SK-MEL-5 (cell line): ENCODE data around the gene ARID5B. TPM values are rescaled to one million over a fixed set of nuclear protein-coding genes. Genes with fewer than 3 reads are reported as not detected.

Experiments
- DNase-seq: peaks from one replicate; pipeline ENCODE4 v3.0.0-alpha.2; 2016; ENCODE audit warnings: low read depth, low spot score
- in situ Hi-C: cut with HindIII; loops from 2 replicates; pipeline ENCODE4 v1.10.0; 2016; ENCODE audit warnings: low sequenced_read_pairs, high pct_unique_total_duplicates, low pct_unique_long_range_greater_than_20kb
- total RNA-seq: library from RNA; depleted of rRNA; stranded (reverse); fragments of >200 nt; shearing (Covaris generic); gene quantifications from 2 replicates; pipeline ENCODE4 v1.2.3, GENCODE V29; 2014

ARID5B gene
- total RNA-seq, 1 experiment from 2014 or later = 17.5 TPM

DNA sequence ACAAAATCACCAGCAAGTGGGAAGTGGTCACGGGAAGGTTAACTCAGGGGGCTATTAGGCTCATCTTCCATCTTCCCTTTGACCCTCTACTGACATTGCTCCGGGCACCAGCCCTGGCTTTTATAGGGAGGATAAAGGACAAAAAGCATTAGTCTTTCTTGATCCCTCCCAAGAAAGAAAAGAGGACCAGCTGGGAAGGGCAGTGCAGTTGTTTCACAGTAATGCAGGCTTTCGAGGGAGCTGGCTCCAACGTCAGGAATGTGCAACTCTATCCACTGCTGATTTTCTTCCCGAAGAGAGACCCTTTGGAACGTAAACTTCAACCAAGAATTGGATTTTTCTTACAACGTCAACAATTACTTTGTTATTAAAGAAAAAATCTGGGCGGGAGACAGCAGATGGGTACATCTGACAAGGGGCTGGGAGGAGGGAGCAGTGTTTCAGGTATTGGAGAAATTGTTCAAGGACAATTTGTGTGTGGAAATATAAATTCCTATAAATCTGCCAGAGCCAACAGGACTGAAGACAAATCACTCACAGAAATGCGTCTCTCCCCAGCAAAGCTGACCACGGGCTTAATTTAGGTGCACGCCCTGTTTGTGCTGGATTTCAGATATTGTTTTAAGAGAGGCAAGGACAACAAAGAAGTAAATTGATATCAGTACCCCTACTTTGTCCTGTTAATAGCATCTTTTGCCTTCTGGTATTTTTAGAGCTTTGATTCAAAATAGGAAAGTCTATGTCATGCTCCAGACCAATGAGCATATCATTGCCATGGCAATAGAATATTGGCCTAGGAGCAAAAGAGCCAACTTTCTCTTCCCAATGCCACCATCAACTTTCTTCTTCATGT, 23.4 kb upstream of the ARID5B start:
- in situ Hi-C loops = no loop called here

DNA sequence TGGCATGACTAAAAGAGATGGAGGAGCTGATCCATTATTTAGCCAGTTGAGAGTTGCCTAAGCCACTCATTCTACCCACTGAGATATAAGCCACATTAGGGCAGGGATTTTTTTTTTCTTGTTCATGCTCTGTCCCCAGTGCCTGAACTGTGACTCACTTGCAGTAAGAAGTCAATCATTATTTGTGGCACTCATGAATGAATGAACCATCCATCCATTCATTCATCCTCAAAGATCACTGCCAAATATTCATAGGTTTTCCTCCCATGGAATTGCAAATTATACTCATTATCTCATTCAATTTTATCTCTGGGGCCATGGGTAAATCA, 22.8 kb upstream of the ARID5B start:
- in situ Hi-C loops = no loop called here
- no peak for DNase-seq

More for the DNA sequence above, 23.4 kb upstream of the ARID5B start:
- DNase-seq = no peak

DNA sequence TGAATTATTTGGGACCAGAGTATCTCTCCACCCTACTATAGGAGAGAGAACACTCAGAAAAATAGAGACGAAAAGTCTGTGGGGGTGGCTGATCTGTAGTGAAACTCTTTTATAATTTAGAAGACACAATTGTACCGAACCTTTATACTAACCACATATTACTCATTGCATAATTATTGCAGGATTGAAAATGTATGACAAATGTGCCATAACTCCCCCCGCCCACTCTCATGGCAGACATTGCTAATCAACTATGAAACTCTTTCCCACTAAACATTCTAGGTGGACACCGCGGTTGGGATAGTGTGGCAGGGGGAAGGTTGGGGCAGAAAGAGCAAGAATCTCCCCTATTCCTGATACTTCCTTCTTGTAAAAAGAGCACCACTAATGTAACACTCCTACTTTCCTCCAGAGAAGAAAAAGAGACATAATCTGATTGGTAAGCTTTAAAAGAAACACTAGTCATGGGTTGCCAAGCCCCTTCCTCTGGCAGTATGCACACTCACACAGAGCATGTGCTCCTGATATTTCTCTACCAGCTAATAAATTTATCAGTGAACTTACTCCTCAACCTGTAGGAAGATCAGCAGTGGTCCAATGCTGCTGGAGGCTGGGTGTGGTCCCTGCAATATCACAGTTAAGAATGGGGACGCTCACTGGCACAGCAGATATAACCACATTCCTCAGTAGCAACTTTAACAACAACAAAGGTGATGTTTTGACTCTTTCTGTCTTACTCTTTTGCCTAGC, 18.7 kb upstream of the ARID5B start:
- DNase-seq = no peak
- in situ Hi-C loops = no loop called here

DNA sequence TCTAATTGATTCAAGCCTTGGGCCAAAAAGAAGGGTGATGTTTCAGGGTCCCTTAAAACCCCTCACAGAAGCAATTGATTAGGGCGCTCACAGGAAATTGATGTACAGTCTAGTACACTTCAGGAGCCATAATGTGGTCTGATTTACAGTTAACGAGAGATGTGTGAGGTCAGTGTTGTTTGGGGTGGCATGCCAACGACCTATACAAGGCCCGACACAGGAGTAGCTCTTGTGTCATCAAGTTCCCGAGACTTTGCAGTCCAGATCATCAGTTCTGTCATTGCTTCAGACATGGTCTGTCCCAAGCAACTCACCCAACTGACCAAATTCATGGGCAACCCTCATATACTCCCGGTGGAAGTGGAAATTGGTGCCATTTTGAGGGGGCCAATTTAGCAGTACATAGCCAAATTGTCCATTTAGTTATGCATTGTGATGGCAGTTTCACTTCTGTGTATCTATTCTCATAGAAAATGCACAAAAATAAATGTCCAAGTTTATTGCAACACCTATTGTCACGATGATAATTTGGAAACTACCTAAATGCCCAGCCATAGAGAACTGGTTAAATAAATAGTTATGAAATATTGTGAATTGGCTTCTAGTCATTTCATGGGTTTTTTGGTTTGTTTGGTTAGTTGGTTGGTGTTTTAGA, 18.0 kb upstream of the ARID5B start:
- no peak for DNase-seq
- in situ Hi-C loops = no loop called here

DNA sequence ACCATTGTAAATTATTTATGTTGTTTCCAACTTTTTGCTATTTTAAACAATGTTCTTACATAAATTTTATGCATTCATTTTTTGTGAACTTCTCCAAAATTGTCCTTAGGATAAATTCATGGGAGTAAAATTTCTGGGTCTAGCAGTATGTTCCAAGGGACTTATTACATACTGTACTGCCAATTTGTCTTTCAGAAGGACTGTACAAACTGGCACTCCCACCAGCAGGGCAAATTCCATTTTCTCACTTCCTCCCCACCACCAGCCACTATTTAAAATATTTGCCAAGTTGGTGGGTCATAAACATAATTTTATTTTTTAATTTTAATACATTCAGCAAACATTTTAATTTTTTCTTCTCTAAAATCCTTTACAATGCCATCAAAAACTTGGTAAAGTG, 13.7 kb upstream of the ARID5B start:
- in situ Hi-C loops = no loop called here
- DNase-seq = no peak

DNA sequence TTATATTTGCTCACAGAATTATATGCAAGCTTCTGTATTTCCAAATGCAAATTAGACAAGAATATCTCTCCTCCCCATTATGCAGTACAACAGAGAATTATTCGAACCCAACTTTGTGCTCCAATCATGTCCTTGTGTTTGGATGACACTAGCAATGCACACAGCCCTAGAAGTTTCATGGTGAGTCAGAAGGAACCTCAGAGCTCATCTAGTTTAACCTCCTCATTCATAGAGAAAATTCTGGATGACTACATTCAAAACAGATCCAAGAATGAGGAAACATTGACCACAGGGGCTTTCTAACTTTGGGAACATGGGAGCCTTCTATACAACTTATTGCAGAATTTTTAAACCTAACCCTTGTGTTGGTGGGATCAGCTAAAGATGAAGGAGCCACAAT, 12.8 kb upstream of the ARID5B start:
- in situ Hi-C loops = no loop called here
- no peak for DNase-seq

DNA sequence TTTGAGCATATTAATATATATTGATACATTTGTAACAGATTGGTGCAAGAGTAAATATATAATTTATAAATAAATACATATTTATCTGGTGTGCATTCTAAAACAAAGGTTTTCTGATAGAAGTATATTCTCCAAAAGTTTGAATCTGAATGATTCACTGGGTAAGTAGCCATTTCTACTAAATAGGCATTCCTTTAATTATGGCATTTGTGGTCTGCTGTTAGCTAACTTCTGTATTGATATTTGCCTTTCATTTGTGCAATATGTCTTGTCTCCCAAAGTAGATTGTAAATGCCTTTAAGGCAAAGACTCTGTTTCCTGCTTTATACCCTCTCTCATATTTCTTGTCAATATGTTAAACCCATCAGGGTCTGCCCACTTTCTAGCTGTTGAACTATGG, 11.1 kb upstream of the ARID5B start:
- in situ Hi-C loops = no loop called here

DNA sequence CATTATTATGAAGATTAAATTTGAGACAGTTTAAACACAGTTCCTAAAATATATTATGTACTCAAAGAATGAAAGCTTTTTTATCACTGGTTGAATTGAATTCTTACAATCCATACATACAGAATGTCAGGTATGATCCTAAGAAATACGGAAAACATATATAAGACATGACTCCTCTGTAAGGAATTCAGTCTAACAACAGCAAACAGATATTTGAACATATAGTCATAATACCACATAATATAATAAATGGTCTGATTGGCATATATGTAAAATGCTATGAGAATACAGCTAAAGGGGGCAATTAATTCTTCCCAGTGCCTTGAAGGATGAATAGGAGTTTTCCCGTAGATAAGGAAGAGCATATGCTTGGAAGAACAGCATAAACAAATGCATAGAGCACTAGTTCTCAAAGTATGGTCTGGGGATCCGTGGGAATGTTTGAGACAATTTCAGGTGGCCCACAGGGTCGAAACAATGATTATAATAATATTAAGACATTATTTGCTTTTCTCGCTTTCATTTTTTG, 10.6 kb upstream of the ARID5B start:
- in situ Hi-C loops = no loop called here
- no peak for DNase-seq

More for the DNA sequence above, 11.1 kb upstream of the ARID5B start:
- DNase-seq = no peak

DNA sequence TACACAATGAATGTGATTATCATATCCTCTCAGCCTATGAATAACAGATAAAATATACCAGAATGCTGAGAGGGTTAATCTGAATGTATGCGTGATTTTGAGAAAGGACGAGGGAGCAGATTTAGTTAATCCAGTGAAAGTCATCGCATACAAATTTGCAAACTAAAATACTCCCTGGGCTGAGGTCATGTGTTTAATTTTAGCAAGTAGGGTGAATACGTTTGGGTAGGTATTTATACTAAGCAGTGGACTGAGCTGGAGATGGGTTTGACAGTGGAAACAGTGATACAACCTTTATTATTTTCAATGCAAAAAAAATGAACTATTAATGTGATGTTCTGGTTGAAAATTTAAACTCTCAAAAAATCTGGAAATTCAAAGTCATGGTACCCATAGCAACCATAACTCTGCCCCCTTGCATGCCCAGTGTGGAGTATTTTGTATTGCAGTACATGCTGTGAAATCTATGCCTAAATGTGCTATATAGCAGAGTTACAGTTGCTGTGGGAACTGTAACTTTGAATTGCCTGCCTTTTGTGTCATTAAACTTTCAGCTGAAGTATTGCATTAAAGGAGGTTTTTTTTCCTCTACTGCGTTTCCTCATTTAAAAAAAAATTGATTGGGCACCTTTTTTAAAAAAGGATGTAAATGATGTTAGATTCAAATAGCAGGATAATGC, 9.5 kb upstream of the ARID5B start:
- no peak for DNase-seq
- in situ Hi-C loops = no loop called here

DNA sequence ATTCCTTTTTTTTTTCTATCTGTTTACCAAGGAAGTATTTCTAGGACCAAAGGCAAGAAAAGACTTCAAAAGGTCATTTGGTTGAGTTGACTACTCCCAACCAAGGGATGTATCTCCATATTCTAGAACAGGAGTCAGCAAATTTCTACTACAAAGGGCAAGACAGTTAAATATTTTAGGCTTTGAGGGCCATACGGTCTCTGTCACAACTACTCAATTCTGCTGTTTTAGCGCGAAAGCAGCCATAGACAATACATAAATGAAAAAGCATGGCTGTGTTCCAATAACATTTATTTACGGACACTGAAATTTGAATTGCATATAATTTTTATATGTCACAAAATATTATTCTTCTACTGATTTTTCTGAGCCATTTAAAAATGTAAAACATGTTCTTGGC, 8.5 kb upstream of the ARID5B start:
- in situ Hi-C loops = no loop called here
- DNase-seq = no peak

DNA sequence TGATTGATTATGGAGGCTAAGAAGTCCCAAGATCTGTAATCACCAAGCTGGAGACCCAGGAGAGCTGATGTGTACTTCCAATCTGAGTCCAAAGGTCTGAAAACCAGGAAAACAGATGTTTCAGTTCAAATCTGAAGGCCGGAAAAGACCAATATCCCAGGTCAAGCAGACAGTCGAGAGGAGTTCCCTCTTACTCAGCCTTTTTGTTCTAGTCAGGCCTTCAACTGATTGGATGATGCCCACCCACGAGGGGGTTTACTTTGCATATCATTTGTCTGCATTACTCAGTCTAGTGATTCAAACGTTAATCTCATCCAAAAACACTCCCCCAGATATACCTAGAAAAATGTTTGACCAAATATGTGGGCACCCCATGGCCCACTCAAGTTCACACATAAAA, 7.4 kb upstream of the ARID5B start:
- DNase-seq = no peak
- in situ Hi-C loops = no loop called here

DNA sequence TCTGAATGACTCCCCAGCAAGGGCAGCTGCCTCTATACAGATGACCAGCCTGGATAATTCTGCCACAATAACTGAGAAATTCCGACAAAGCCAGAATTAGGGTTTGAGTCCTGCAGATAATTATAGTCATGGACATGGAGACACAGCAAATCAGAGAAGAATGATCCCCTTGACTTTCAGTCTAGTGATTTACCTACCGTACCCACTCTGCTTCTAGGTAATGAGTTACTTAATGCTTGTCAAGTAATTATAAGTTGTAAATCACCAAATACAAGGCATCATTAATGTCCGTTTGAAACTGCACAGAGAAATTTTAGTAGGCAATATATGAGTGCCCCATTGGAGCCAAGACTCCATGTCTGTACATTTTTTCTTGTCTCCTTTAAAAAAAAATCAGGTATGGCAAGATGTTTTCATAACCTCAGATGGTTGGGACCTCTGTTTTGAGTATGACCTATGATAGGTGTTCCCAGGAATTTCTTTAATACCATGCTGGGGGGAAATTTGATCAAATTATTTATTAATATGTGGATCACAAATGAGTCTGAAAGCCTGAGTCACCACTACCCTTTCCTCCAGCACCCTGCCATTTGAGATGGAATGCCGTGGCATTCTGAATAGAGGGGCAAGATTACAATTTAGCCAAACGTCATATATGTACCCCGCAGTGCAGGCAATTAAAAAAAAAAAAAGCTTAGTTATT, 5.5 kb upstream of the ARID5B start:
- in situ Hi-C loops = no loop called here

DNA sequence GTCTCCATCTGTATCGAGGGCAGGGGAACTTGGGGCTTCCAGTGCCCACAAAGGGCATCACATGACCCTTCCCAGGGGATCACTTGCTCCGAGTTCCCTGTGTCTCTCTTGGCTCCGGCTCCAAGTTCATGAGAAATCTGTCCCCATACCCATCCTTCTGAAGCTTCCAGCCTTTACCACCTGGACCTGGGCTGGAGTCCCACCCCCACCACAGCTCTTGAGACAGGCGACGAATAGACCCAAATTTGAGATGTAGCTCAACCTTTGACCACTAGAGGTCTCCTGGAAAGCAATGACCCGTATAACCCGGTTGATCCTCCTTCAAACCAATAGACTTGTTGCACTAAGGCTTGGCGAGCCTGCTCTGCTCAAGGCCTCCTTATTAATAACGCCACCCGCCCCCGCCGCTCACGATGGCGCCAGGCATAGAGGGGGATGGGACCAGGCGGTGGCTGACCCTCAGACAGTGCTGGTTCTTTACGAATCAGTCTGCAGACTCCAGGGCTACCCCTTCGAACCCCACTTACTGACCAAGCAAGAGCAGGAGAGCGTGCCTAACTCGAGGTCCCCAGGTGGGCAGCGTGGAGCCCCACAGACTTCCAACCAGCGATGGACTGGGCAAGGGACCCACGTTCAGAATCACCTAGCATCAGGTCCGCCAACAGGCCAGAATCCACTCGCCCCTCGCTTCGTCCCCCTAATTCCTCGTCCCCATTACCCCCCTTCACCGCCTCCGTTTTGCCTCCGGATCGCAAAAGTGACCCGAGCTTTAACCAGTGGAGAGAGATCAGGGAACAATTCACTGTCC, 4.4 kb upstream of the ARID5B start:
- in situ Hi-C loops = no loop called here
- peak; percentile 90 for DNase-seq

More for the DNA sequence above, 5.5 kb upstream of the ARID5B start:
- DNase-seq = no peak

DNA sequence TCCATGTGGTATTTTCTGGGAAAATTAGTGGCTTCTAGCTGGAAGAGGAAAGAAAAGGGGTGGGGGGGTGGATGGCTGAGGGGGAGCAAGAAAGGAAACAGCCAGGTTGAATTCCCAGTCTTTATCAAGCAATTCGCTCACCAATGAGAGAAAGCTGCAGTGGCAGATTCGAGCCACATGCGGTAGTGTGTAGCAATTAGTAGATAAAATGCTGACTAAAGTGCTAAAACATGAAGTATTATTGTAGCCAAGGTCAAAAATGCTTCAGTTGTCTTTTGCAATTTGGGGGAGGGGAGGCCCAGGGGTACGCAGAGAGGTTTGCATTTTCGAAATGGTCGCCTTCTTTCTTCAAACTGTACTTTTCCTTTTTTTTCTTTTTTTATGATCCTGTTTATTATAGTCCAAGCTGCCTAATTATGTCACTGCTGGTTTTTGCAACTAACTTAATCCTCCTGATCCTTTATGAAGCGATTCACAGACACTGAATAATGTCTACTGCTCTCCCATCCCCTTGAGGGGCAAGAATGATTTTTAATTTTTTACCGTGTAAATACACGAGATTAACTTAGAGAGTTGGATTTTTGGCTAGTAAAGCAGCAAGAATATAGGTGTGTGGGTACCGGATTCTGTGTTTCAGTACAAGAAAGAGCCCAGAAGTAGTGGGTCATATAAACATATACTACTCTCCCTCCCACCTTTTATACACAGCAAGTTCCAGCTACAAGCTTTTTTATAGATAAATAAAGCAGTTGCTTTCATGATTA, 3.6 kb upstream of the ARID5B start:
- in situ Hi-C loops = no loop called here
- peak; percentile 67 for DNase-seq

DNA sequence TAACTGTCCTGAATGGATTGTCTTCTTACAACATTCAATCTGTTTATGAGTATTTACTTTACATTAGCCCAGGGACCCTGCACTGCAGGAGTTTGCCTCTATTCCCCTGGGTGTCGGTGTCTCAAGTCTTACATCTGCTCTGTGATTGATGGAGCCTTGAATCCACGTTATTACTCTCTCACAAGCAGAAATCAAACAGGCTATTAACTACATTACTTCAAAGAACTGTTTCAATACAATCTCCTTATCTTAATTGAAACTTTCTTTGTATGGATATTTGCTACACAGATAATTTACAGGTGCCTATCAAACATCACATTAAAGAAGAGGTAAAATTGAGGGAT, 3.1 kb upstream of the ARID5B start:
- DNase-seq = no peak
- in situ Hi-C loops = no loop called here

DNA sequence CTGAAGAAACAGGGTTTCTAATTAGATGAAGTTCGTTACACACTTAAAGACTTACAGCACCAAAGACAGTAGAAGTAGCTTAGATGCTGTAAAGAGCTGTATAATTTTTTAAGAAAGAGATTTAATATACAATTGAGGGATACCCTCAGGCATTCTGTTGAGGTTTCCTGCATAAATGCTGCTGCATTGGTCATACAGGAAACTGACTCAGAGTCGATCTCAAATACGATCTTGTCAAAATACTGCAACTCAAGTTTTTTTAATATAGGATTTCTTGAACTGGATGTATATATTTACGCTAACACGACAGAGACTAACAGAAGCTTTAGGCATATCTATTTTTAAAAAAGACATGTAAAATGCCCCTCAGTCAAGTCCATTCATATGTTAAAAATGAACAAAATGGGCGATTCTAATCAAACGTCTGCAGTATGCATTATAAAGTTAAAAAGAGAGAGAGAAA, 2.4 kb upstream of the ARID5B start:
- DNase-seq = peak; percentile 27
- in situ Hi-C loops = no loop called here
